HG02642 (cell line): Measurements from ENCODE around the gene SNTA1.
"Not testable (repeated sequence)": the region's sequence is repeated elsewhere in the genome, so short reads cannot be mapped to it uniquely, and the experiment has no call there.

Source experiments
- ATAC-seq: cut with Tn5 transposase; IDR thresholded peaks from one replicate; pipeline ENCODE4 v1.9.1; 2021; ENCODE audit warnings: mild to moderate bottlenecking; ENCODE audit not compliant: unreplicated experiment, poor library complexity

SNTA1 gene

DNA sequence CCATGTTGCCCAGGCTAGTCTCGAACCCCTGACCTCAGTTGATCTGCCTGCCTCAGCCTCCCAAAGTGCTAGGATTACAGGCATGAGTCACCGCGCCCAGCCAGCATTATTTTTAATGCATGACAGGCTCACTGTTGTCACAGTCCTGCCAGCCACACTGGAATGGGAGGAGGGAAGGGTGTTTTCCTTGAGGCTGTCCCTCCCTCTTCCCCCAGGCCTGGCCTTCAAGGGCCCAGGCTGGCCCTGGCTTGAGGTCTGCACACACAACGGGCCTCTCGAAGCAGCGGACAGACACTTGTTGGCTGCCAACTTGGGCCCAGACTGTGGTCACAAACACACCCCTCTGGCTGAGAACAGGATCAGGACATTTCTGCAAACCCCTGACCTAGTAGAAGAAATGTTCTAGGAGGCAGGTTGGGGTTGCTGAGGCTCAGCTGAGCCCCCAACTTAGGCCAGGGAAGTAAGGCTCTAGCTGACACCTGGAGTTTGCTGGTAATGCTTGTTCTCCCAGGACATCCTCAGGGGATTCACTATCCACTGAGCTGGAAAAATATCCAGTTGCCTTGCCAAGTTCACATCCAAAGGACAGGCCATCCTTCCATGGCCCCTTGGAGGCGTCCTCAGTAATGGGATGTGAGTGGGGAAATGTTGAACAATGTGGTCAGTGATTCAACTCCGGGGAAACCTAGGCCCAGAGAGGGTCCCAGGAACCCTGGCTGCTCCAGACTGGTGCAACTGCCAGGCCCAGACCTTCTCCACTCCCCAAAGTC, 9.9 kb downstream of the SNTA1 start:
- ATAC-seq = no peak

GRCh38 chr20:33431797-33432381, 11.7 kb downstream of the SNTA1 start:
- no peak for ATAC-seq

DNA sequence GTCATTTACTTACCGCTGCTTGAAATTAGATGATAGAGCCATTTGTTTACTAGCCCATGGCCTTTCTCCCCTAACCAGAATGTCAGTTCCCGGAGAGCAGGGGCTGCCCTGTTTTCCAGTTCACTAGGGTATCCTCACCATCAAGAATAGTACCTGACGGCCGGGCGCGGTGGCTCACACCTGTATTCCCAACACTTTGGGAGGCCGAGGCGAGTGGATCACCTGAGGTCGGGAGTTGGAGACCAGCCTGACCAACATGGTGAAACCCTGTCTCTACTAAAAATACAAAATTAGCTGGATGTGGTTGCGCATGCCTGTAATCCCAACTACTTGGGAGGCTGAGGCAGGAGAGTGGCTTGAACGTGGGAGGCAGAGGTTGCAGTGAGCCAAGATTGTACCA, 19.7 kb downstream of the SNTA1 start:
- ATAC-seq = not testable (repeated sequence)

GRCh38 chr20:33423141-33423834, 20.3 kb downstream of the SNTA1 start:
- ATAC-seq = no peak

GRCh38 chr20:33419140-33419974, 24.2 kb downstream of the SNTA1 start:
- ATAC-seq = no peak

DNA sequence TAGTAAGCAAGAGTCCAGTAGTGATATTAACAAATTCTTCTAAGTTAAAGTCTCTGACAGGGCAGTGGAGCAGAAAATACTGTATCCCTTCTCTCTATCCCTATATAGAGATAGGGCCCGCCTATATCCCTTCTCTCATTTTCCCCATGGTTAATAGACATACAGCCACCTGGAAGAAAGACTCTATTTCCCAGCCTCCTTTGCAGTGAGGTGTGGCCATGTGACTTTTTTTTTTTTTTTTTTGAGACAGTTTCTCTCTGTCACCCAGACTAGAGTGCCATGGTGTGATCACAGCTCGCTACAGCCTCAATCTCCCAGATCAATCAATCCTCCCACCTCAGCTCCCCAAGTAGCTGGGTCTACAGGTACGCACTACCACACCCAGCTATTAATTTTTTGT, 25.5 kb downstream of the SNTA1 start:
- ATAC-seq = no peak

DNA sequence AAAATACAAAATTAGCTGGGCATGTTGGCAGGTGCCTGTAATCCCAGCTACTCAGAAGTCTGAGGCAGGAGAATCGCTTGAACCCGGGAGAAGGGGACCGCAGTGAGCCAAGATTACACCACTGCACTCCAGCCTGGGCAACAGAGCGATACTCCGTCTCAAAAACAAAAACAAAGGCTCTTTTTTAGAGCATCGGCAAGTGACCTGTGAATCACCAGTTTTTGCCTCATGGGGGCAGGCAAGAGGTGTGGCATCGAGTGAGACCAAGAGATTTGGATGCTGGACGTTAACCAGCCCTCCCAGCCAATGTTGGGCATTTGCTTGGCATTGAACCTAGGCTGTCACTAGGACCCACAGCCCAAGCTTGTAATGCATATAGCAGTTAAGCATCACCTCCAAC, 27.6 kb downstream of the SNTA1 start:
- no peak for ATAC-seq

GRCh38 chr20:33412484-33412838, 31.1 kb downstream of the SNTA1 start:
- no peak for ATAC-seq

DNA sequence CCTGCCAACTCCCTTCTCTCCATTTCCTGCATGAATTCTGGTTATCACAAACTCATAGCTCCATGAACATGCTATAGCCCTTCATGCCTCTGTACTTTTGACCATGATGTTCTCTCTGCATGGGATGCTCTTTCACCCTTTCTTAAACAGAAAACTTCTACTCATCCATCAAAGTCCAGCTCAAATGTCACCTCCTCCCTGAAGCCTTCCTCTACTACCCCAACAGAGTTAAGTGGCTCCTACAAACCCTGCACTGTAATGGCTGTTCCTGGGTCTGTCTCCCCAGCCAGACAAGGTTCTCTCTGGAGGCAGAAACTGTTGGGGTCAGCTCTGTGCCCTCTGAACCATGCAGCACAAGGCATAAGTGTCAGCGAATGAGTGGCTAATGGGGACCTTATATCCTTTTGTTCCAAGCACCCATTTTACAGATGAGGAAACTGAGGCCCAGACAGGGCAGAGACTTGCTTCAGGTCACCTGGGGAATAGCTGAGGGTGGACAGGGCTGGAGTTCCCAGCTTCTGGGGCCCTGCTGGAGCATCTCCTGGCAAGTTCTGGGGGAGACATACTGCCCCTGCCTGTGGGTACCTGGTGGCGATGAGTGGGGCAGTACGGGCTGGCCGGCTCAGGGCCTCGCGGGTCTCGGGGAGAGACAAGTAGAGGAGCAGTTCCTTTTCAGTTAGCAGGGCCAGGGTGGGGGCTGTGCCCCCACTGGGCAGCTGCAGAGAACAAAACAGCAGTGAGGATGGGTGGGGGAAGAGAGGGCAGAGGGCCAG, 31.7 kb downstream of the SNTA1 start:
- ATAC-seq = no peak

GRCh38 chr20:33411242-33411641, 32.3 kb downstream of the SNTA1 start:
- ATAC-seq = no peak

- no peak for ATAC-seq
Observed at GRCh38 chr20:33410081-33410742, 33.4 kb downstream of the SNTA1 start.

- no peak for ATAC-seq
Observed at GRCh38 chr20:33408716-33409654, 34.6 kb downstream of the SNTA1 start.

DNA sequence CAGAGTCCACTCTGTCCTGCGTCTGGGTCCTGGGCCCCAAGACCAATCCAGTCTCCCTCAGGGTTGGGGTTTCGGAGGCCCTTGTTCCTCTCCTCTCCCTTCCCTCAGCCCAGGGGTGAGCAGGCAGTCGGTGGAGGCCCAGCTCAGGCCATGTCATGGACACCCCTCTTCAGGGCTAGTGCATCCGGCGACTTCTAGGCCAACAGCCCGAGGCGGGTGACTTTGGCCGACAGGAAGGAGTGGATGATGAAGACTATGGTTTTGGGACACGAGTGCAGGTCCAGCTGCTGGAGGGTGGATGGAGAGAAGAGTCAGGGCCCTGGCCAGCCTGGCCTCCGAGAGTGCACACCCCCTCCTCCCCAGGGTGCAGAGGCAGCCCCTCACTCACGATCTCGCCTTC, 35.2 kb downstream of the SNTA1 start:
- ATAC-seq = no peak

DNA sequence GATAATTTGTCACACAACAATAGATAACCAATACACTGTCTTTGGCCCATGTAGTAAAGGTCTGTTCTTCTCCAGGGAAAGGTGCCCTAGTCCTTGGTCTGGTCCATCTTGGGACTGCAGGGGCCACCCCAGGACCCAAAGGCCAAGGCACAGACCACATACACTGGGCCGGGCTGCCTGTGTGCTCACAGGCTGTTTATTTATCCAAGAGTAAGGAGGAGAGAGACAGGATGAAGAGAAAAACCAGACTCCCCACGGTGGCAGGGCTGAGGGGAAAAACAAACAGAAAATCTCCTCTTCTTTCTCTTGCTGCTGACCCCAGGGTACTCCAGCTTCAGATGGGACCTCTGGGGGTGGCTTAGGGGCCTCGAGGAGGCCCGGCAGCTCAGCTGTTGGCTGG, 35.8 kb downstream of the SNTA1 start:
- ATAC-seq = no peak

- ATAC-seq = no peak
Observed at GRCh38 chr20:33407251-33407650, 36.3 kb downstream of the SNTA1 start.

DNA sequence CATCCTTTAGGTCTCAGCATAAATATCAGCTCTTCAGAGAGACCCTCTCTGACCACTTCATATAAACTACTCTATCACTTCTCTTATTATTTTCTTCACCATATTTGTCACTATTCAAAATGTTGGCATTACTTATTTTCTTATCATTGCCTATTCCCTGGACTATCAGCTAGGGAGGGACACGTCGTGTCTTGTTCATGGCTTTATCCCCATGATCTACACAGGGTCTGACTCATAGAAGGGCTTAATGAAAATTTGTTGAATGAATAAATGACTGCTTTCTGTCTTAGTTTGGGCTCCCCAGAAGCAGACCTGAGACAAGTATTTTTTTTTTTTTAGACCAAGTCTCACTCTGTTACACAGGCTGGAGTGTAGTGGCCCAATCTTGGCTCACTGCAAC, 39.3 kb downstream of the SNTA1 start:
- ATAC-seq = no peak

- no peak for ATAC-seq
Observed at GRCh38 chr20:33401921-33402369, 41.6 kb downstream of the SNTA1 start.

- ATAC-seq = peak; percentile 82
Observed at GRCh38 chr20:33401184-33401920, 42.2 kb downstream of the SNTA1 start, which contains the start of gene CDK5RAP1. TSS of gene CDK5RAP1 (minus strand) at chr20:33401519. CDS start at chr20:33397064, 4,455 bp downstream.
